GM10266 (cell line): ENCODE results near the gene NRCAM.

Source experiments
- DNase-seq: peaks from one replicate; pipeline ENCODE4 v3.0.0; 2012; ENCODE audit errors: extremely low spot score
- CTCF ChIP-seq: IDR thresholded peaks from 2 replicates; pipeline ENCODE4 v1.5.1; 2012; ENCODE audit warnings: mild to moderate bottlenecking, low read depth; ENCODE audit not compliant: control insufficient read depth, insufficient read depth; ENCODE audit errors: missing control alignments

Gene NRCAM

GRCh38 chr7:108099713-108100112, 356.5 kb downstream of the NRCAM start:
- DNase-seq: no peak
- no peak for TF ChIP-seq CTCF

- no peak for DNase-seq
- TF ChIP-seq CTCF: no peak
Observed at GRCh38 chr7:108097703-108098102, 358.5 kb downstream of the NRCAM start.
